ENCODE measurements around the gene ADGRB3. TPM values are rescaled to one million over a fixed set of nuclear protein-coding genes. Genes with fewer than 3 reads are reported as not detected.

Gene ADGRB3
- polyA plus RNA-seq, 1 of the 3 experiments (the other 2 are of a cell fraction): 0.12 TPM

GRCh38 chr6:68654134-68654533, 19.1 kb downstream of the ADGRB3 start (continued):
- TF ChIP-seq ZBTB33 (IDR thresholded peaks at IDR 0.05; ENCODE audit: borderline replicate concordance, low read depth) (no peak), RCOR1 (IDR thresholded peaks at IDR 0.05; ENCODE audit: low read length) (no peak)

- Histone ChIP-seq H3K9me2 (no peaks in the 10 kb centered on the region), H3K4me1 (ENCODE audit: control insufficient read depth in 1 of 2, insufficient read depth in 2 of 2, low read depth in 1 of 2, low read length in 1 of 2) (peaks cover 0 to 5% of the 10 kb centered on the region in 2 experiments; a peak in 3 of 4 replicates), H3K9me3 (no peaks in the 10 kb centered on the region), H3K36me3 (replicated peaks in 1 of 2; ENCODE audit: control insufficient read depth in 1 of 2, insufficient read depth in 2 of 2, low read length in 1 of 2) (no peaks in the 10 kb centered on the region), H3K9ac (no peak overlapping the region), H3F3A (replicated peaks; ENCODE audit: insufficient read depth) (no peaks in the 10 kb centered on the region), H3K79me2 (ENCODE audit: insufficient read depth) (no peaks in the 10 kb centered on the region), H2AFZ (ENCODE audit: low read depth) (no peak overlapping the region), H3K4me2 (no peak overlapping the region), H3K27ac (ENCODE audit: low read depth in 2 of 2, low read length in 1 of 2) (no peak overlapping the region; a peak in 1 of 4 replicates), H4K20me1 (ENCODE audit: insufficient read depth) (no peaks in the 10 kb centered on the region), H3K4me3 (ENCODE audit: low read depth in 2 of 2, low read length in 1 of 2) (no peak overlapping the region), H3K27me3 (ENCODE audit: insufficient read depth) (no peaks in the 10 kb centered on the region)
- DNase-seq: no peak
- 6% methylated on average over 1 of the region's 1 CpG for WGBS (ENCODE audit: low lambda C conversion rate)
- TF ChIP-seq USF1 (IDR thresholded peaks at IDR 0.05; ENCODE audit: borderline replicate concordance, low read depth) (no peak), MEF2A (IDR thresholded peaks at IDR 0.05; ENCODE audit: borderline replicate concordance, low read depth) (no peak), TEAD4 (IDR thresholded peaks at IDR 0.05; ENCODE audit: borderline replicate concordance, insufficient read depth) (no peak), SIN3A (IDR thresholded peaks at IDR 0.05; ENCODE audit: borderline replicate concordance, low read depth, low read length) (no peak), PBX3 (IDR thresholded peaks at IDR 0.05) (no peak), ELF1 (IDR thresholded peaks at IDR 0.05) (no peak), EZH2phosphoT487 (IDR thresholded peaks at IDR 0.05; ENCODE audit: borderline replicate concordance, low read depth) (no peak), FOXM1 (IDR thresholded peaks at IDR 0.05; ENCODE audit: low read depth) (no peak), TCF12 (IDR thresholded peaks at IDR 0.05) (no peak), MXI1 (IDR thresholded peaks at IDR 0.05; ENCODE audit: low read depth, low read length) (no peak), NRF1 (IDR thresholded peaks at IDR 0.05; ENCODE audit: low read depth, low read length) (no peak), GABPA (IDR thresholded peaks at IDR 0.05; ENCODE audit: low read depth) (no peak), RAD21 (IDR thresholded peaks at IDR 0.05; ENCODE audit: low read length) (no peak), RFX5 (IDR thresholded peaks at IDR 0.05; ENCODE audit: low read length) (no peak), MAX (IDR thresholded peaks at IDR 0.05; ENCODE audit: low read depth) (no peak), SMC3 (IDR thresholded peaks at IDR 0.05; ENCODE audit: low read depth, low read length) (no peak)
- TF ChIP-seq, protein P1, sequence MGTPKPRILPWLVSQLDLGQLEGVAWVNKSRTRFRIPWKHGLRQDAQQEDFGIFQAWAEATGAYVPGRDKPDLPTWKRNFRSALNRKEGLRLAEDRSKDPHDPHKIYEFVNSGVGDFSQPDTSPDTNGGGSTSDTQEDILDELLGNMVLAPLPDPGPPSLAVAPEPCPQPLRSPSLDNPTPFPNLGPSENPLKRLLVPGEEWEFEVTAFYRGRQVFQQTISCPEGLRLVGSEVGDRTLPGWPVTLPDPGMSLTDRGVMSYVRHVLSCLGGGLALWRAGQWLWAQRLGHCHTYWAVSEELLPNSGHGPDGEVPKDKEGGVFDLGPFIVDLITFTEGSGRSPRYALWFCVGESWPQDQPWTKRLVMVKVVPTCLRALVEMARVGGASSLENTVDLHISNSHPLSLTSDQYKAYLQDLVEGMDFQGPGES (IDR thresholded peaks at IDR 0.05; ENCODE audit: low read depth, low read length): no peak
- ChIA-PET CTCF (interaction anchor here (1.0 kb wide), 1 partner anchor 16 kb away, joined by 3 read pairs; no protein-coding TSS in a partner anchor), POLR2A (no interaction called here)
These were observed 19.9 kb downstream of the ADGRB3 start for GRCh38 chr6:68655028-68655427.
